GM12878 (cell line): ENCODE measurements around the gene CPEB1. TPM values are rescaled to one million over a fixed set of nuclear protein-coding genes. Genes with fewer than 3 reads are reported as not detected.

Experiments
- CEBPB ChIP-seq, 2 experiments: fragments of 150-350 bp in 1 of 2; IDR thresholded peaks; 2 replicates each; pipeline ENCODE4 v1.6.1; 2012 to 2014; ENCODE audit warnings: low read depth in 2 of 2, low read length in 2 of 2, borderline replicate concordance in 1 of 2, inconsistent platforms in 1 of 2
- CTCF ChIP-seq, 3 experiments: IDR thresholded peaks in 2 of 3; conservative IDR thresholded peaks in 1 of 3; 2 replicates each; pipeline ENCODE4 v1.5.1; 2011; ENCODE audit warnings: low read depth in 3 of 3, low read length in 3 of 3, mild to moderate bottlenecking in 3 of 3, control low read depth in 2 of 3, moderate library complexity in 2 of 3, inconsistent platforms in 1 of 3, mixed read lengths in 1 of 3; ENCODE audit not compliant: control insufficient read depth in 2 of 3, insufficient read depth in 1 of 3; ENCODE audit errors: extremely low read depth in 1 of 3
- HDAC2 ChIP-seq: fragments of 200-600 bp; sonication (generic); IDR thresholded peaks from 2 replicates; pipeline ENCODE4 v1.6.1; 2017
- HDGF ChIP-seq: fragments of 450-650 bp; IDR thresholded peaks from 2 replicates; pipeline ENCODE4 v1.6.1; 2016; ENCODE audit warnings: antibody characterized with exemption
- IKZF1 ChIP-seq: fragments of 450-650 bp; conservative IDR thresholded peaks from 2 replicates; pipeline ENCODE4 v1.6.1; 2017; ENCODE audit warnings: antibody characterized with exemption, mild to moderate bottlenecking
- IRF3 ChIP-seq: fragments of 450-650 bp; IDR thresholded peaks from 2 replicates; pipeline ENCODE4 v1.6.1; 2014; ENCODE audit warnings: mild to moderate bottlenecking
- IRF4 ChIP-seq: IDR thresholded peaks from 2 replicates; pipeline ENCODE4 v1.6.1; 2011; ENCODE audit warnings: low read depth, low read length
- KLF5 ChIP-seq: fragments of 450-650 bp; IDR thresholded peaks from 2 replicates; pipeline ENCODE4 v1.6.1; 2014; ENCODE audit warnings: mild to moderate bottlenecking; ENCODE audit not compliant: partially characterized antibody
- MXI1 ChIP-seq: fragments of 150-350 bp; IDR thresholded peaks from 2 replicates; pipeline ENCODE4 v1.6.1; 2011; ENCODE audit warnings: low read depth, mild to moderate bottlenecking, inconsistent platforms, low read length, improper control_type of control experiment
- MYB ChIP-seq: fragments of 150-350 bp; IDR thresholded peaks from 2 replicates; pipeline ENCODE4 v1.6.1; 2014; ENCODE audit warnings: mild to moderate bottlenecking, low read depth, low read length, borderline replicate concordance
- NFXL1 ChIP-seq: fragments of 450-650 bp; IDR thresholded peaks from 2 replicates; pipeline ENCODE4 v1.6.1; 2017; ENCODE audit warnings: antibody characterized with exemption, mild to moderate bottlenecking, borderline replicate concordance
- PBX3 ChIP-seq: IDR thresholded peaks from 2 replicates; pipeline ENCODE4 v1.6.1; 2011; ENCODE audit warnings: mild to moderate bottlenecking, low read depth, low read length, moderate library complexity; ENCODE audit not compliant: insufficient replicate concordance
- POLR2AphosphoS2 ChIP-seq: IDR thresholded peaks from 2 replicates; pipeline ENCODE4 v1.6.1; 2011; ENCODE audit warnings: low read depth, mild to moderate bottlenecking, low read length, improper control_type of control experiment, moderate library complexity
- RBBP5 ChIP-seq: fragments of 200-600 bp; sonication (generic); conservative IDR thresholded peaks from 2 replicates; pipeline ENCODE4 v1.6.1; 2016
- RFX5 ChIP-seq: IDR thresholded peaks from 2 replicates; pipeline ENCODE4 v1.6.1; 2011; ENCODE audit warnings: low read depth, low read length, improper control_type of control experiment
- RUNX3 ChIP-seq: IDR thresholded peaks from 2 replicates; pipeline ENCODE4 v1.6.1; 2012; ENCODE audit warnings: low read length, inconsistent platforms
- SMARCA5 ChIP-seq: fragments of 450-650 bp; IDR thresholded peaks from 2 replicates; pipeline ENCODE4 v1.6.1; 2017; ENCODE audit warnings: mild to moderate bottlenecking
- SPI1 ChIP-seq: IDR thresholded peaks from 2 replicates; pipeline ENCODE4 v1.6.1; 2011; ENCODE audit warnings: low read depth, mild to moderate bottlenecking, low read length, moderate library complexity, borderline replicate concordance; ENCODE audit not compliant: insufficient read depth
- STAT3 ChIP-seq: IDR thresholded peaks from 2 replicates; pipeline ENCODE4 v1.6.1; 2011; ENCODE audit warnings: low read depth, low read length, improper control_type of control experiment
- TCF3 ChIP-seq: IDR thresholded peaks from 2 replicates; pipeline ENCODE4 v1.6.1; 2012; ENCODE audit warnings: low read depth, mild to moderate bottlenecking, low read length, borderline replicate concordance; ENCODE audit not compliant: insufficient read depth
- TCF7 ChIP-seq: IDR thresholded peaks from 2 replicates; pipeline ENCODE4 v1.6.1; 2014; ENCODE audit warnings: antibody characterized with exemption, borderline replicate concordance
- USF1 ChIP-seq: IDR thresholded peaks from 2 replicates; pipeline ENCODE4 v1.6.1; 2011; ENCODE audit warnings: borderline replicate concordance, low read depth, mild to moderate bottlenecking, moderate library complexity, mixed read lengths, low read length; ENCODE audit not compliant: insufficient read depth; ENCODE audit errors: extremely low read length
- WRNIP1 ChIP-seq: IDR thresholded peaks from 2 replicates; pipeline ENCODE4 v1.6.1; 2011; ENCODE audit warnings: low read depth, low read length, improper control_type of control experiment, borderline replicate concordance
- YY1 ChIP-seq: IDR thresholded peaks from 2 replicates; pipeline ENCODE4 v1.6.1; 2011; ENCODE audit warnings: low read depth, mild to moderate bottlenecking, low read length
- ZBED1 ChIP-seq: IDR thresholded peaks from 2 replicates; pipeline ENCODE4 v1.6.1; 2016; ENCODE audit warnings: borderline replicate concordance
- ZNF217 ChIP-seq: fragments of 450-650 bp; IDR thresholded peaks from 2 replicates; pipeline ENCODE4 v1.6.1; 2017; ENCODE audit warnings: antibody characterized with exemption, mild to moderate bottlenecking
- ZNF24 ChIP-seq: fragments of 450-650 bp; IDR thresholded peaks from 2 replicates; pipeline ENCODE4 v1.6.1; 2017; ENCODE audit warnings: antibody characterized with exemption, mild to moderate bottlenecking
- ZNF384 ChIP-seq: IDR thresholded peaks from 2 replicates; pipeline ENCODE4 v1.6.1; 2012; ENCODE audit warnings: low read depth, mild to moderate bottlenecking, low read length, improper control_type of control experiment, borderline replicate concordance
- polyA plus RNA-seq, 11 experiments: library from polyadenylated mRNA; depleted of rRNA in 4 of 11; unstranded in 6 of 11; stranded (reverse) in 5 of 11; fragments of >200 nt; fragmentation: Nextera tagmentation in 4 of 11; fragmentation: Illumina TruSeq in 1 of 11; extraction: Ambion mirVana in 4 of 11; extraction: Trizol in 1 of 11; gene quantifications; 1 replicate in 1 of 11; 2 replicates in 10 of 11; pipeline versions ENCODE4 v1.2.1 to v1.2.3, GENCODE V29; 2011 to 2016; ENCODE audit warnings: inconsistent platforms in 2 of 11, missing spikeins in 2 of 11, low read depth in 1 of 11
- total RNA-seq, 4 experiments: library from RNA; depleted of rRNA in 3 of 4; stranded (reverse); fragments of >200 nt in 3 of 4; fragmentation: Illumina TruSeq in 1 of 4; extraction: Trizol in 1 of 4; gene quantifications; 2 replicates each; pipeline versions ENCODE4 v1.2.1 to v1.2.3, GENCODE V29; 2013 to 2021

The CPEB1 gene
- total and polyA plus RNA-seq, 10 of the 15 experiments (the other 5 are each of a cell fraction or from before 2014, with no cell fraction given), result 0.05 to 1.1 (median 0.46) TPM

- TF ChIP-seq PBX3 (no peak), KLF5 (no peak), CTCF (IDR thresholded peaks at IDR 0.05 in 2 of 3, conservative IDR thresholded peaks at IDR 0.05 in 1 of 3; ENCODE audit: control insufficient read depth in 2 of 3, extremely low read depth in 1 of 3, insufficient read depth in 1 of 3, low read depth in 3 of 3, low read length in 3 of 3) (peak; percentile 62 to 84 (median 80)), MXI1 (no peak), MYB (no peak), RBBP5 (no peak), HDGF (peak; percentile 83), ZNF384 (no peak), YY1 (peak; percentile 54), SMARCA5 (peak; percentile 71; the same call in 1 of the 2 replicates), CEBPB (IDR thresholded peaks at IDR 0.05; ENCODE audit: borderline replicate concordance in 1 of 2, low read depth in 2 of 2, low read length in 2 of 2) (no peak), TCF7 (no peak), IRF4 (no peak), SPI1 (no peak), ZBED1 (no peak), HDAC2 (no peak), TCF3 (no peak), IRF3 (no peak), WRNIP1 (no peak), USF1 (no peak), RFX5 (no peak), STAT3 (no peak), POLR2AphosphoS2 (no peak), NFXL1 (no peak), IKZF1 (peak; percentile 89), RUNX3 (0 out of 2 replicates have a peak, but pooled peaks have one; percentile 23), ZNF217 (no peak), ZNF24 (no peak)
Observed at GRCh38 chr15:82530606-82531379, 116.4 kb downstream of the CPEB1 start (continued).
